Tibial nerve (tissue), 4 donors: Measurements from ENCODE around the gene ULK1.

Experiments
- EP300 ChIP-seq, 2 donors: sonication (generic); formaldehyde crosslinking; IDR thresholded peaks; one replicate each; pipeline ENCODE4 v1.6.1; 2017; ENCODE audit warnings: antibody characterized with exemption in 2 of 2, mild to moderate bottlenecking in 1 of 2
- POLR2A ChIP-seq, 2 donors: fragments of 450-650 bp; IDR thresholded peaks; one replicate each; pipeline ENCODE4 v1.6.1; 2017; ENCODE audit warnings: antibody characterized with exemption in 2 of 2, mild to moderate bottlenecking in 2 of 2, moderate library complexity in 2 of 2
- TF ChIP-seq, protein P1 (sequence below), 5 experiments: fragments of 200-600 bp in 3 of 5; fragments of 450-650 bp in 2 of 5; sonication (generic) in 3 of 5; IDR thresholded peaks; one replicate each; pipeline ENCODE4 v1.5.1; 2016 to 2019; ENCODE audit warnings: antibody characterized with exemption in 5 of 5, mild to moderate bottlenecking in 3 of 5, moderate library complexity in 2 of 5

DNA sequence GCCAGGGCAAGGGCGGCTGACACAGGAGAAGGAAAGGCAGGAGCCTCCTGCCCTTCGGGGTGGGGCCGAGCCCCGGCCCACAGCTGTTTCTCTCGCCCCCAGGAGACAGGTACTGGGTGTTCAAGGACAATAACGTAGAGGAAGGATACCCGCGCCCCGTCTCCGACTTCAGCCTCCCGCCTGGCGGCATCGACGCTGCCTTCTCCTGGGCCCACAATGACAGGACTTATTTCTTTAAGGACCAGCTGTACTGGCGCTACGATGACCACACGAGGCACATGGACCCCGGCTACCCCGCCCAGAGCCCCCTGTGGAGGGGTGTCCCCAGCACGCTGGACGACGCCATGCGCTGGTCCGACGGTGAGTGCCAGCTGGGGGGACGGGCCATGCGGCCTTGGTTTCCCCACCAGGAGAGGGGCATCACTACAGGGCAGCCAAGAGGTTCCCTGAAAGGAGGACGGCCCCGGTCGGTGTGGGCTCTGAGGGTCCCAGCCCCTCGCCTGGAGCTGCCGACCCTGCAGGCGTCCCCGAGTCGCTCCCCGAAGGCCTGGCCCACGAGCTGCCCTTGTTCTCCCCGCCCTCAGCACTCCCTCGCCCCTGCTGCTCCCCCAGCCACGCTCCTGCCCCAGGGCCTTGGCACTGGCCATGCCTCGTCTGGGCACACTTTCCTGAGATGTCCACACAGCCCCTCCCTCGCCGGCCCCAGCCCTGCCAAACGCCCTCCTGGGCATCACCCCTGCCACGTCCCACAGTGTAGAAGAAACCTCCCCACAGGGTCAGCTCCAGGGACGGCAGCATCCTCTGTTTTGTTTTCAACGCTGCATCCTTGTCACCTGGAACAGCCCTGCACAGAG lies 44.5 kb upstream of the ULK1 start:
- TF ChIP-seq POLR2A (IDR thresholded peaks at IDR 0.05) (no peak), EP300 (IDR thresholded peaks at IDR 0.05) (no peak)
- TF ChIP-seq, protein P1, sequence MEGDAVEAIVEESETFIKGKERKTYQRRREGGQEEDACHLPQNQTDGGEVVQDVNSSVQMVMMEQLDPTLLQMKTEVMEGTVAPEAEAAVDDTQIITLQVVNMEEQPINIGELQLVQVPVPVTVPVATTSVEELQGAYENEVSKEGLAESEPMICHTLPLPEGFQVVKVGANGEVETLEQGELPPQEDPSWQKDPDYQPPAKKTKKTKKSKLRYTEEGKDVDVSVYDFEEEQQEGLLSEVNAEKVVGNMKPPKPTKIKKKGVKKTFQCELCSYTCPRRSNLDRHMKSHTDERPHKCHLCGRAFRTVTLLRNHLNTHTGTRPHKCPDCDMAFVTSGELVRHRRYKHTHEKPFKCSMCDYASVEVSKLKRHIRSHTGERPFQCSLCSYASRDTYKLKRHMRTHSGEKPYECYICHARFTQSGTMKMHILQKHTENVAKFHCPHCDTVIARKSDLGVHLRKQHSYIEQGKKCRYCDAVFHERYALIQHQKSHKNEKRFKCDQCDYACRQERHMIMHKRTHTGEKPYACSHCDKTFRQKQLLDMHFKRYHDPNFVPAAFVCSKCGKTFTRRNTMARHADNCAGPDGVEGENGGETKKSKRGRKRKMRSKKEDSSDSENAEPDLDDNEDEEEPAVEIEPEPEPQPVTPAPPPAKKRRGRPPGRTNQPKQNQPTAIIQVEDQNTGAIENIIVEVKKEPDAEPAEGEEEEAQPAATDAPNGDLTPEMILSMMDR (IDR thresholded peaks at IDR 0.05) = no peak
